ENCODE results near the gene PSME1. TPM values are rescaled to one million over a fixed set of nuclear protein-coding genes. Genes with fewer than 3 reads are reported as not detected.

Gene PSME1
- total and polyA plus RNA-seq, 4 donors: 125 to 311 (median 239) TPM

DNA sequence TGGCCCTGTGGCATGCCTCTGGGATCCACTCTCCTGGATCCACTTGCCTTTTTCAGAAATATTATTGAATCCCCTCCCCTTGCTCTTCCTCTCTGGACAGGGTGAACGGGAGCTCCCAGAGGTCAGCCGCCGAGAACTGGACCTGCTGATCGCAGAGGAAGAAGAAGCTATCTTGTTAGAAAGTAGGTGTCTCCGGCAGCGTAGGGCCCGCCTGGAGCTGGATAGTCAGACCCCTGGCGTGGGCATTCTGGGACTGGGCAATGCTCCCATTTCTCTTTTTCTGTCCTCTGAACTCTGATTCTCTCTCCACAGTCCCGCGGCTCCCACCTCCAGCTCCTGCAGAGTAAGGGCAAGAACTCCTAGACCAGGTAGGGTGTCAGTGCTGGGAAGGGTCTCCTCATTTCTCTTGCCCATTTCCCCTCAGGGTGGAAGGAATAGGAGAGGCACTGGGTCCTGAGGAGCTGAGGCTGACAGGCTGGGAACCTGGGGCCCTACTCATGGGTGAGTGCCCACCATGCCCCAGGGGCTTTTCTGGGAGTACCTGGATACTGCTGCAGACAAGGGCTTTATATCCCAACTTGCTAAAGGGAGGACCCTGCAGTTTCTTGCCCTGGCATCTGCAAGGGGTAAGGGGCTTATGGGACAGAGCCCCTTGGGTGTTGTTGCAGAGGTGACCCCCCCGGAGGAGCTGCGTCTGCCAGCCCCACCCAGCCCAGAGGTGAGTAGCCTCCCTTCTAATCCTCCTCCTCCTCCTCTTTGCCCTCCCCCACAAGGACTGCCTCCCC, 41.2 kb downstream of the PSME1 start:
- no peak overlapping the region for H3K4me3 ChIP-seq
- H3K9me3 ChIP-seq (ENCODE audit: control insufficient read depth in 4 of 4, insufficient read depth in 3 of 4, low read length in 3 of 4): no peaks in the 10 kb centered on the region
- TF ChIP-seq, protein P1, sequence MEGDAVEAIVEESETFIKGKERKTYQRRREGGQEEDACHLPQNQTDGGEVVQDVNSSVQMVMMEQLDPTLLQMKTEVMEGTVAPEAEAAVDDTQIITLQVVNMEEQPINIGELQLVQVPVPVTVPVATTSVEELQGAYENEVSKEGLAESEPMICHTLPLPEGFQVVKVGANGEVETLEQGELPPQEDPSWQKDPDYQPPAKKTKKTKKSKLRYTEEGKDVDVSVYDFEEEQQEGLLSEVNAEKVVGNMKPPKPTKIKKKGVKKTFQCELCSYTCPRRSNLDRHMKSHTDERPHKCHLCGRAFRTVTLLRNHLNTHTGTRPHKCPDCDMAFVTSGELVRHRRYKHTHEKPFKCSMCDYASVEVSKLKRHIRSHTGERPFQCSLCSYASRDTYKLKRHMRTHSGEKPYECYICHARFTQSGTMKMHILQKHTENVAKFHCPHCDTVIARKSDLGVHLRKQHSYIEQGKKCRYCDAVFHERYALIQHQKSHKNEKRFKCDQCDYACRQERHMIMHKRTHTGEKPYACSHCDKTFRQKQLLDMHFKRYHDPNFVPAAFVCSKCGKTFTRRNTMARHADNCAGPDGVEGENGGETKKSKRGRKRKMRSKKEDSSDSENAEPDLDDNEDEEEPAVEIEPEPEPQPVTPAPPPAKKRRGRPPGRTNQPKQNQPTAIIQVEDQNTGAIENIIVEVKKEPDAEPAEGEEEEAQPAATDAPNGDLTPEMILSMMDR (IDR thresholded peaks at IDR 0.05; ENCODE audit: control extremely low read depth, extremely low read depth): no peak
- ATAC-seq (ENCODE audit: insufficient read depth, low FRiP score) (no peak), DNase-seq (no peak)
- H3K9ac ChIP-seq (ENCODE audit: insufficient read depth in 1 of 2, low read length in 2 of 2): no peak overlapping the region
- WGBS, 2 donors: 93 to 97% methylated on average over 12 of the region's 12 CpGs
- H3K27me3 ChIP-seq (ENCODE audit: control insufficient read depth in 3 of 3, insufficient read depth in 3 of 3, low read length in 2 of 3): no peaks in the 10 kb centered on the region
- no peak overlapping the region for H3K27ac ChIP-seq (ENCODE audit: low read depth in 1 of 2, low read length in 1 of 2)
- peaks cover 0 to 68% (median 3%) of the 10 kb centered on the region in 4 donors for H3K36me3 ChIP-seq (ENCODE audit: control insufficient read depth in 4 of 4, insufficient read depth in 4 of 4, low read length in 4 of 4)
- peaks cover 0 to 9% (median under 1%) of the 10 kb centered on the region in 5 donors for H3K4me1 ChIP-seq (ENCODE audit: control insufficient read depth in 5 of 5, insufficient read depth in 5 of 5, low read length in 5 of 5)

DNA sequence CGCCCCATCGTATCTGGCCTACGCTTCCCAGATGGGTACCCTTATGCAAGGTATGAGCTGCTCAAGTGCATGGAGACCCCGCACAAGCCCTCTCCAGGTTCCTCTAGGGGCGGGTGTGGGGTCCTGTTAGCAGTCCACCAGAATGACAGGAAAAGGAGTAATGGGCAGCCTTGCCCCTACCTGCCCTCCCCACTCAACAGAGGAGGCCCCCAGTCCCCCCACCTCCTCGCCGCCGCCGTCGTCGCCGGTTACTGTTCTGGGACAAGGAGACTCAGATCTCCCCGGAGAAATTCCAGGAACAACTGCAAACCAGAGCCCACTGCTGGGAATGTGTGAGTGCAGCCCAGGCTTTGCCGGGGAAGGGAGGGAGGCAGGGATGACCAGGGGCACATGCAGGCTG, 41.9 kb downstream of the PSME1 start:
- Histone ChIP-seq H3K9me3 (ENCODE audit: control insufficient read depth in 4 of 4, insufficient read depth in 3 of 4, low read length in 3 of 4) (no peaks in the 10 kb centered on the region), H3K9ac (ENCODE audit: insufficient read depth in 1 of 2, low read length in 2 of 2) (no peak overlapping the region), H3K27me3 (ENCODE audit: control insufficient read depth in 3 of 3, insufficient read depth in 3 of 3, low read length in 2 of 3) (no peaks in the 10 kb centered on the region), H3K36me3 (ENCODE audit: control insufficient read depth in 4 of 4, insufficient read depth in 4 of 4, low read length in 4 of 4) (peaks cover 2 to 71% (median 7%) of the 10 kb centered on the region in 4 donors), H3K4me3 (no peak overlapping the region), H3K27ac (ENCODE audit: low read depth in 1 of 2, low read length in 1 of 2) (no peak overlapping the region), H3K4me1 (ENCODE audit: control insufficient read depth in 5 of 5, insufficient read depth in 5 of 5, low read length in 5 of 5) (peaks cover 0 to 2% (median 0%) of the 10 kb centered on the region in 5 donors)
- 94 to 98% methylated on average over 14 of the region's 14 CpGs for WGBS, 2 donors
- TF ChIP-seq, protein P1 (IDR thresholded peaks at IDR 0.05; ENCODE audit: control extremely low read depth, extremely low read depth): no peak
- ATAC-seq (ENCODE audit: insufficient read depth, low FRiP score): no peak
- no peak for DNase-seq

GRCh38 chr14:24178399-24179178, 42.6 kb downstream of the PSME1 start:
- no peaks in the 10 kb centered on the region for H3K9me3 ChIP-seq (ENCODE audit: control insufficient read depth in 4 of 4, insufficient read depth in 3 of 4, low read length in 3 of 4)
- no peak overlapping the region for H3K27ac ChIP-seq (ENCODE audit: low read depth in 1 of 2, low read length in 1 of 2)

More at GRCh38 chr14:24178399-24179178, 42.6 kb downstream of the PSME1 start:
- H3K9ac ChIP-seq (ENCODE audit: insufficient read depth in 1 of 2, low read length in 2 of 2): no peak overlapping the region
- ATAC-seq (ENCODE audit: insufficient read depth, low FRiP score) (no peak), DNase-seq (no peak)
- H3K27me3 ChIP-seq (ENCODE audit: control insufficient read depth in 3 of 3, insufficient read depth in 3 of 3, low read length in 2 of 3): no peaks in the 10 kb centered on the region
- H3K4me1 ChIP-seq (ENCODE audit: control insufficient read depth in 5 of 5, insufficient read depth in 5 of 5, low read length in 5 of 5): no peaks in the 10 kb centered on the region
- no peak overlapping the region for H3K4me3 ChIP-seq
- 93% methylated on average over 12 of the region's 12 CpGs for WGBS, 2 donors
- TF ChIP-seq, protein P1 (IDR thresholded peaks at IDR 0.05; ENCODE audit: control extremely low read depth, extremely low read depth): no peak
- peaks cover 5 to 71% (median 9%) of the 10 kb centered on the region in 4 donors for H3K36me3 ChIP-seq (ENCODE audit: control insufficient read depth in 4 of 4, insufficient read depth in 4 of 4, low read length in 4 of 4)
